Inflammatory macrophage treated with lipopolysaccharide for 1 hour (primary cell): ENCODE measurements around the gene LAMA3.

Source experiments
- DNase-seq, 2 donors: peaks; one replicate each; pipeline ENCODE4 v3.0.0-alpha.2; 2020 to 2022

The LAMA3 gene, protein sequence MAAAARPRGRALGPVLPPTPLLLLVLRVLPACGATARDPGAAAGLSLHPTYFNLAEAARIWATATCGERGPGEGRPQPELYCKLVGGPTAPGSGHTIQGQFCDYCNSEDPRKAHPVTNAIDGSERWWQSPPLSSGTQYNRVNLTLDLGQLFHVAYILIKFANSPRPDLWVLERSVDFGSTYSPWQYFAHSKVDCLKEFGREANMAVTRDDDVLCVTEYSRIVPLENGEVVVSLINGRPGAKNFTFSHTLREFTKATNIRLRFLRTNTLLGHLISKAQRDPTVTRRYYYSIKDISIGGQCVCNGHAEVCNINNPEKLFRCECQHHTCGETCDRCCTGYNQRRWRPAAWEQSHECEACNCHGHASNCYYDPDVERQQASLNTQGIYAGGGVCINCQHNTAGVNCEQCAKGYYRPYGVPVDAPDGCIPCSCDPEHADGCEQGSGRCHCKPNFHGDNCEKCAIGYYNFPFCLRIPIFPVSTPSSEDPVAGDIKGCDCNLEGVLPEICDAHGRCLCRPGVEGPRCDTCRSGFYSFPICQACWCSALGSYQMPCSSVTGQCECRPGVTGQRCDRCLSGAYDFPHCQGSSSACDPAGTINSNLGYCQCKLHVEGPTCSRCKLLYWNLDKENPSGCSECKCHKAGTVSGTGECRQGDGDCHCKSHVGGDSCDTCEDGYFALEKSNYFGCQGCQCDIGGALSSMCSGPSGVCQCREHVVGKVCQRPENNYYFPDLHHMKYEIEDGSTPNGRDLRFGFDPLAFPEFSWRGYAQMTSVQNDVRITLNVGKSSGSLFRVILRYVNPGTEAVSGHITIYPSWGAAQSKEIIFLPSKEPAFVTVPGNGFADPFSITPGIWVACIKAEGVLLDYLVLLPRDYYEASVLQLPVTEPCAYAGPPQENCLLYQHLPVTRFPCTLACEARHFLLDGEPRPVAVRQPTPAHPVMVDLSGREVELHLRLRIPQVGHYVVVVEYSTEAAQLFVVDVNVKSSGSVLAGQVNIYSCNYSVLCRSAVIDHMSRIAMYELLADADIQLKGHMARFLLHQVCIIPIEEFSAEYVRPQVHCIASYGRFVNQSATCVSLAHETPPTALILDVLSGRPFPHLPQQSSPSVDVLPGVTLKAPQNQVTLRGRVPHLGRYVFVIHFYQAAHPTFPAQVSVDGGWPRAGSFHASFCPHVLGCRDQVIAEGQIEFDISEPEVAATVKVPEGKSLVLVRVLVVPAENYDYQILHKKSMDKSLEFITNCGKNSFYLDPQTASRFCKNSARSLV (N-terminal part only)

DNA sequence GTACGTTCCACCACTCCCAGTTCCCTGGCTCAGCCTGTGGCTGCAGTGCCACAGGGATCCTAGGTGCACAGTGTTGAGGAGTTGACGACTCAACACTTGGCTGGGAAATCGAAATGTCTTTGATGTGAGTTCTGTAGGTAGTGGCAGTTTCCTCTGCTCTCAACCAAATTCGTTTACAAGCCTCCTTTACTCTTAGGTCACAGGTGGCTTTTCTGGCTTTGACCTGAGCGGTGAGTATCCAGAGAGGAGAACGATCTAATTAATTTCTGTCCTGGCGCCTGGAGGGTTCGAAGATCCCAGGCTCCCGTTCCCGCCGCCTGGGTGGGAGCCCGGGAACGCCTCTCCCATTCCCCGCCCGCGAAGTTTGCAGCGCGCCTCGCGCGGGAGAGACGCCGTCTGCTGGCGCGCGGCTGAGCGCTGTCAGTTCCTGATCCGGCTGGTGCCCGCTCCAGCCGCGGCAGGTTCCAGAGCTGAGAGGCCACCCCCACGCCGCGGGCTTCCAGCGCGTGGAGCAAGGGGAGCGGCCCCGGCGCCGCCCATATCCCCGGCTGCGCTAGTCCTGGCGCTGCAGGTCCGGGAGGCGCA is at the start of gene LAMA3:
LAMA3 (plus strand) TSS at position 423 of the 585 bp plus-strand sequence. CDS start 231 bp downstream, outside the sequence.
- DNase-seq = peak; percentile 38 to 43

DNA sequence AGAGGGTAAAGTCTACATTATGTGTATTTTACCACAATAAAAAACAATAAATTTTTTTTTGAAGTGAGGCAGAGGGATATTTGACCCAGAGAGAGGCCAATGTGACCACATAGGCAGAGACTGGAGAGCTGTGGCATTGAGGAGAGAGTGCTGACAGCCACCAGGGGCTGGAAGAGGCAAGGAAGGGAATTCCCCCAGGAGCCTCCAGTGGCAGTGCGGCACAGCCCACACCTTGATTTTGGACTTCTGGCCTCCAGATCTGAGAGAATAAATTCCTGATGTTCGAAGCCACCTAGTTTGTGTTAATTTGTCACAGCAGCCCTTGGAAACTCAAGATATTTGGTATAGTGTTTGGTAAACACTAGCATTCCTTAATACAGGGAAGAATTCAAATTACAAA is 49.2 kb upstream of the LAMA3 start:
- DNase-seq = no peak

DNA sequence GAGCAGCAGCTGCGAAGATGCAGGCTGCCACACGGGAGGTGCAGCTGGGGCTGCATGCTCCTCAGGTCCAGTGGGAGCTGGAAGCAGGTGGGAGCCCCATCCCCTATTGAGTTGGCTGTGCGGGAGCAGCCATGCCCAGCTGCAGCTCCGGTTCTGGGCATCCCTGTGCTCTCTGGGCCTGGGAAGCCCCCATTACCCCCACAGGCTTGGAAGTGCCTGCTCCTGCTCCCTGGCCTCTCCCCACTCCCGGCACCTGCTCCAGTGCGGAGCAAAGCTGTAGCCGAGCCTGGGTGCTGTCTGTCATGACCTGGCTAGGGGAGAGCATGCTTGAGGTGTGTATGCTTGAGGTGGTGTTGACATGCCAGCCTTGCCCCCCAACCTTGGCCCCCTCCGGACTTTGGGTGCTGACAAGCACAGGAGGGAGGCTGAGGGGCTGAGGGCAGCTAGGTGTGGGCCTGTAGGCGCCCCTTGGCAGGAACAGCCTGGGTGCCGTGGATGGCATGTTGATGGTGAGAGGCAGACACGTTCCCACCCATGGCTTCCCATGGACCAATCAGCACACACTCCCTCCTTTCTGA is 48.0 kb upstream of the LAMA3 start:
- no peak for DNase-seq

DNA sequence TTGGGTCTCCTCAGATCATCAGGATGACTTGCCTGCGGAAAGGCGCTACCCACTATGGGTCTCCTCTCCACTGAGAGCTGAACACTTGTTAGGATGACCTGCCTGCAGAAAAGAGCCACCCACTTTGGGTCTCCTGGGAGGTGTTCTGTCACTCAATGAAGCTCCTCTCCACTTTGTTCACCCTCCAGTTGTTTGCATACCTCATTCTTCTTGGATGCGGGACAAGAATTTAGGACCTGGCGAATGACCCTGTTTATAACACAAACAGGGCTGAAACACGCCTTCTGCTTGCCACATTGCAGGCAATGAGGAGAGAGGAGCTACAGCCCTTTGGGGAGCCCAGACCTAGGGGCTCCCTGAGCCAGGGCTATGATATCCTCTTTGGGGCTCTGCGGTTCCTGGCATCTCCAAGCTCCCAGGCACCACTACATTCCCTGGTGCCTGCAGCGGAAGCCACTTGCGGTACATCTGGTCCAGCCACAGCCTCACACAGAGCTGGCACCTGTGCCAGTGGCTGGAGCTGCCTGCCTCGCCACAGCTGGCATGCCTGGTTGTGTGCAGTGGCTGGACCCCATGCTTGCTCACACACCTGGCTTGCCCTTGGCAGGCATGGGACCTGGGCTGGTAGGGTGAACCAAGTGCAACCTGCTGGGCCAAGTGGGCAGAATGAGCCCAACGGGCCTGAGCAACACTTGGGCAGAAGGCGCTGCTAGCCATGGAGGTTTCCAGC is 47.2 kb upstream of the LAMA3 start:
- DNase-seq = no peak

DNA sequence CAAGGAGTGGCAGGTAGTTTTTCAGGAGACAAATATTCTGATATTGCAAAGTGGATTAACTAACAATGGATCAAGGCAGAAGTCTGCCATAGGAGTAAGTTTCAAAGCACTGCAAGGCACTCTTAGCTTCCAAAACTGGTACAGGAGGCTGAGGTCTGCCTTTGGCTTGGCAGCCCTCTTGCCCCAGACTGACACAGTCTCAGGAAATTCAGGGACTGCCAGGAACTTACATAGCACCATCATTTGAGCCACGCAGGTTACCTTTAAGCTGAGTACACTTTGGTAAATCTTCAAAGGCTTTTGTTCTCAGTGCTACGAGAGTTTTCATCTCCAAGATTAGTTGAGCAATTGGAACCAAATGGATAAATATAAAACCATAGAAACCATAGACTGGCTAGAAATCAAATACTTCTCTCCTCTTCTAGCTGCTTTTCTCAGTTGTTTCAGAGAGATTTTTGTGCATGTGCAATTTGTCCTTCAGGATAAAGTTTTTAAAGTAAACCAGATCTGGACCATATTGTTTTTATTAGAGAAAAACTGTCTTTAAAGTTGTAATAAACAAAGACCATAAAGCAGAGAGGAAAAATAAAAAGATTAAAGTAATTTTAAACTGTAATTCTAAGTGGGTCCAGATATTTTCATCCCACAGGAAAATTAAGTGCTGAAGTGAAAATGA is 45.3 kb upstream of the LAMA3 start:
- DNase-seq = no peak

DNA sequence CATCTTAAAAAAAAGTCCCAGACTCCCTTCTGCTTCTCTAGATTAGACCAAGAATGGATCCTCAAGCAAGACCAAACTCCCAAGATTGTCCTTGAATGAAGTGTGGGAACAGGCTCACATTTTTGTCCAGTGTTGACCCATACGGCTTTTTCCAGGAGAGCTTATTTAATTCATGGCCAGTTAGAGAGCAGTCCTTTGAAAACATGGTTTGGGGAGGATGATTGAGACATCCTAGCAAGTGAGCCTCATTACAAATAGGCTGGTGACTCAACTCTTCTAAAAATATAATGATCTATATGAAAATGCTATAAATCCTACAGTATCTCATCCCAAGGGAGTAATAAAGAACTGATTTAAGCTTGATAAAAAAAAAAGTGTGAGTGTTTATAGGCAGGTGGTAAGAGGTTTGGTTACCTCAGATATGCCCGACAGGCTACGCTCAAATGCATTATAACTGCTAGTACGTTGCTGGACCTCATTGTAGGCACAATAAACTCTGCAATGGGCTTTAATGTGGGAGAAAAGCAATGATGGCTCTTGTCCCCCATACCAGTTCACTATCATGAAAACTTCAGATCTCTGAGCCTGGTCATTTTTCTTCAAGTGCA is 43.6 kb upstream of the LAMA3 start:
- DNase-seq = no peak

DNA sequence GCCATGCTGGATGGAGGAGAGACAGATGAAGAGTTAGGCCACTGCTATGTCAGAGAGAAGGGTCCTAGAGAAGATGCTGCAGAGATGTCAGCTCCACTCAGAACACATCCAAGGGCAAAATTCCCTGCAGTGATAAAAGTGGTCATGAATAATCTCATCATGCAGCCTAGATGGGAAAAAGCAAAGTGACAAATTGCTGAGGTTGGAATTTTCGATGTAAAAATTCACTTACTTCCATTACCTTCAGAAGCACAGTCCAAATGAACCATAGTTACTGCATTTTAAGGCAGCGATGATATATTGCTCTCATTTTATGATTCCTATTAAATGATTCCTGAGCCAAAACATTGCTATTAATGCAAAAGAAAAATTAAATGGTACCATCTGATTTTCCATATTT is 43.0 kb upstream of the LAMA3 start:
- DNase-seq = no peak

DNA sequence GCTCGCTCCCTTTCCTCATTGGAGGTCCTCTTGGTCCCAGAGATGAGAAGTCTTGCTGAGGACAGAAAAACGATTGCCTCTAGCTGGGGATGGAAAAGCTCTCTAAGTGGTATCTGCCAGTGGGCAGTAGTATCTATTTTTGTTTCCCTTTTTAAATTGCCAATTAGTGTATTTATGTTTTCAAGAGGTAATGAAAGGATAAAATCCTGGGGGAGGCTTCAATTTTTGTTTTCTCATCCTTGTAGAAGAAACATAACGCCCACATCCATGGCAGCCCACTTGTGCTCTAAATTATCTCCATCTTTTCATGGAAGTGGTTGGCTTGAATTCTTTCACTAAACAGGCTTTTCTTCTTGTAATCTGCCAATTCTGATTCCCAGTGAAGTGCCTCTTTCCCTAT is 40.8 kb upstream of the LAMA3 start:
- no peak for DNase-seq

DNA sequence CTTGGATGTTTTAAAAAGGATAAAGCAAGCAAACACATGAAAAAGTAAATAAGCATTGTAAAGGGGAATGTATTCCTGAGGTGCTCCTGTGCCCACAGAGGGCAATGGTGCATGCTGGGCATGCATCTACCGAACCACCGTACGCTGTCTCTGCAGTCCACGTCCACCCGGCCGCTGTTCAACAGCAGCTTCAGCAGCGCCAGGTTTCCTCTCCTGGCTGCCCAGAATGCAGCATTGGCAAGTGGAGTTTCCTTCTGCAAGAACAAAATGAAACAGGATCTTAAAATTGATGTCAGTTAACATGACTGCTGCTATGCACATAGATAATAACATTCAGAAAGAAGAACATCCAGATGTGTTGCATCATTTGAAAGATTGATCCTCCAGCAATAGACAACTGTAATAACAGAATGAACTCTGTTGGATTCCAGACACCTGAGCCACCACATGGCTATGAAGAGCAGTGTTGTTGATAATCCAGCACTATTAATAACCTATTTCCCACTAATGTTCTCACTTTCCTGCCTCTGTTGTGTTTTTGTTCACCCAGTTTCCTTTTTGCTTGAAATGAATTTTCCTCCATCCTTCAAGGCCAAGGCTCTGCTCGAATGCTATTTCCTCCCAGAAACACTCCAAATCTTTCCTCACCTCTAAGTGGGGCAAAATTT is 40.2 kb upstream of the LAMA3 start:
- DNase-seq = no peak

DNA sequence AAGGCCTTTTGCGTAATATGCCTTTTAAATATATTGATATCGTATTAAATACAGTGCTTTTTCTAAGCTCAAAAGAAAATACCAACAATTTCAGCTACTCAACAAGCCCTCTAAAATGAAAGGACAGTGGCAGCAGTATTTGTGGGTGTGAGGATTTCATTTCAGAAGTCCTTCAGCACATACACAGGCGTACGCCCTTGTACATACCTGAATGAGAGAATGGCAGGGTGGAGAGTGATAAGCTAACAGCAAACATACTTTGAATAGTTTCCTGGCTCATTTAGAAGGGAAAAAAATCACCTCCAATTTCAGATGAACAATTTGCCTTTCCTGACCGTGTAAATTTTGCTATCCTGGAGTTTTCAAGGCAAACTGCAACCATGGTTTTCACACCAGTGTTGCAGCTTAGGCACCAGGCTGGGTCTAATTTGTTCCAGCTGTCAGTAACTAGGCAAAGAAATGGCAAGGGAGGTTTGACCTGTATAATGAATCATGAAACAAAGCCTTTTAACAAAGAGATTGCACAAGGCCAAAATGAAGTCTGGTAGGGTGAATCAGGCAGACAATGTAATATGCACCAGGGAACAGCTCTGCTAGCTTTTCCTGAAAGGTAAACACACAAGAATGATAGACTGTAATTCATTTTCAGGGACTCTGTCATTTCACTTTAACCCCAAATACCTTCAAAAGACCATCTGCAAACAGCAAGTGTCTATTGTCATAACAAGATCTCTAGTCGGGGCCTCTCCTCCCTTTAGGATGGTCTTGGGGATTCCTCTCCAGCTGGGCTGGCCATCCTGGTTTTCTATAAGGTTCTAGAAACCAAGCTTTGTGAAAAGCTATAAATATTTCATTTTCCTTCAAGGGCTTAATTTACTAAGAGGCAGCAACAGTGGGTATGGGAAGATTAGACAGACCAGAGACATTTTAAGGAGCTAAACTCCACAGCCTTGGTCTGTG is 38.0 kb upstream of the LAMA3 start:
- no peak for DNase-seq

DNA sequence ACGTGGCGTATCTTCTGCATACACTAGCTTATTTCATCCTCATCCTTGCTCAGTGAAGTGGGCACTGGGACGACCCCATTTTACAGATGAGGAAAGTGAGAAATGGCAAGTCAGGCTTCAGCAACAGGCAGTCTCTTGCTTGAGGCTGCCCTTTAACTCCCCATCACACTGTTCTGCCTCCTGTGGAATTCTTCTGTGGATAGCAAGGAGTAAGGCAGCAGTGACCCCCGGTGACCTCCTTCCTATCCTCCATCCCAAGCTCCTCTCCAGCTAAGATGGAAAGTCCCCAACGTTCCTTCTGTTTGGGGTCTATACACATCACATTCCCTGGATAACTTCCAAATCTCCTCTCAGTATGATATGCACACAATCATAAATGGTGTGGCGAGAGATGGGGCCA is 37.0 kb upstream of the LAMA3 start:
- DNase-seq = no peak

DNA sequence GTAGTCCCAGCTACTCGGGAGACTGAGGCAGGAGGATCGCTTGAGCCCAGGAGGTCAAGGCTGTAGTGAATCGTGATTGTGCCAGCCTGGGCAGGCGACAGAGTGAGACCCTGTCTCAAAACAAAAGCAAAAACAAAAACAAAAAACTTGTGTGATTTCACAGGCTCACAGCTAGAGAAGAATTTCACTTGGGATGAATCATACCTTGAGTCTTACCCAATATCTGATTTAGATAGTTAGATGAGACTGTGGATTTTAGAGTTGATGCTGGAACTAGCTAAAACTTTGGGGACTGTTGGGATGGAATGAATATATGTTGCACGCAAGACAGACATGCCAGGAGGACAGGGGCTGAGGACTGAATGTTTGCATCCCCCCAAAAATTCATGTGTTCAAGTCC is 31.0 kb upstream of the LAMA3 start:
- no peak for DNase-seq

DNA sequence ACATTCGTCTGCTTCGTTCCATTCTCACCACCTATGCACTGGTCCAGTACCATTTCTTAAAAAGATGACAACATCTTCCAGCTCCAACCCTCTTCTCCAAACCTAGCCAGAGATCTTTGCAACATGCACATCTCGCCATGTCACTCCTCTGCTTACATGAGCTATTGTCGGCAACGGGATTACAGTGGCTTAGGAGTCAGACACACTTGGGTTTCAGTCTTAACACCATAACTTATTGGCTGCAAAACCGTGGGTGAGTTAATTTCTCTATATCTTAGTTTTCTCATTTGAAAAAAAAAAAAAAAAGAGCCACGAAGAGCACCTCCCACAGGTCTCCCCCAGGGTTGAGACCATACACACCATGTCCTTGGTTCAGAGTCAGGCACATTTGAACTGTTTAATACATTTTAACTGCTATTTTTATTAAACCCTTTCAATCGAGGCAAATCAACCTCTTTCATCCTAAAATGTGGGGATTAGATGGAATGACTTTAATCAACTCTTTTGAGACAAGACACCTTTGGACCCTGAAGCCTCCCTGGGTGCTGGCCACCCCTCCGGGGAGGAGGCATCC is 27.4 kb upstream of the LAMA3 start:
- no peak for DNase-seq

DNA sequence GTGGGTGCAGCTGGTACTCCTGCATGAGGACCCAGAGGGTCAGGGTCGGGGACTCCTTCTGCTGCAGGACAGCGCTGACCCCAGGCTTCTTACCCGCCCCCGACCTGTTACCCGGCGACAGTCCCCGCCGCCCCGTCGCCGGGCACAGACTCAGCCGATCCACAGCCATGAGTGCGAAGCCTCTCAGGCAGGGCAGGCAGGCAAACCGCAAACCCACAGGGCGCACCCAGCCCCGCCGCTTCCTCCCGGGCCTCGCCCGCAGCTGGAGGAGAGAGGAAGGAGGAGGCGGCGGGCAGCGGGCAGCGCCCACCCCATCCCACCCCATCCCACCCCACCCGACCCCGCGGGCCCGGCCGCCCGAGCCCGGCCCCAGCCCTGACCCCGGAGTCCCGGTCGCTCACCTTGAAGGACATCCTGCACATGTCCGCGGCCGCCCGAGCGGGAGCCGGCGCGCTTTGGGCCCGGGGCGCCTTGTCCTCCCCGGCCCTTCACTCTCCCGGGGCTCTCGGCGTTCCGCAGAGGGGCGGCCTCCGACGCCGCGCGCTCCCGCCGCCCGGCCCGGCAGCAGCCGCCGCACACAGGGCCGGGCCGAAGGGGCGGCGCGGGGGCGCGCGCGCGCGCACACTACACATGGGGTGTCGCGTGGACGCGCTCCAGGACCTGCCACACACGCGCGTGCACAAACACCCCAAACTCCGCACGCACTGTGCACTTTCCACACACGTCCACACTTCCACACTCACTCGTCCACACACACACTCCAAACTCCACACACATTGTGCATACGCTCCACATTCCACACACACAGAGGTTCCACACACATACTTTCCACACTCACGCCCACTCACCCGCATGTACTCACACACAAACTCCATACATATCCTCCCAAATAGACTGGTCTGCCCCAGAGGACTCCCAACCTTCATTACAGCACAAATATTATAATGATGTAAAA is 26.7 kb upstream of the LAMA3 start, which contains the start of gene ANKRD29:
ANKRD29 (minus strand) TSS at position 603 of the 955 bp plus-strand sequence; CDS start at position 422, 181 bp downstream.
- DNase-seq = no peak

DNA sequence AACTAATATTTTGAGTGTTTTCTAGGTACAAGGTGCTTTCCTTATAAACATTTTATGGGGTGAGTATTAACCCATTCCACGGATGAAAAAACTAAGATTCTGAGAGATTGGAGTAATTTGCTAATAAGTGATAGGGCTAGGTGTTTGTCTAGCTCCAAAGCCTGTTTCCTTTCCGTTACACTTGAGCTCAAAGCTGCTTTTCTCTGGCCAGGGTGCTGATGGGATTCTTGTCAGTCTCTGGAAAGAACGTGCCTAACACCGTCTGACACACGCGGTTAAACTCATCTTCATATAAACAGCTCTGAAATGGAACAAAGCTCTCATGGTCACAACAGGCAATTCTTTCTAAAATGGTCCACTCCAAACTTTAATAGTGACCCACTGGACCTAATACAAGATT is 24.6 kb upstream of the LAMA3 start:
- no peak for DNase-seq

DNA sequence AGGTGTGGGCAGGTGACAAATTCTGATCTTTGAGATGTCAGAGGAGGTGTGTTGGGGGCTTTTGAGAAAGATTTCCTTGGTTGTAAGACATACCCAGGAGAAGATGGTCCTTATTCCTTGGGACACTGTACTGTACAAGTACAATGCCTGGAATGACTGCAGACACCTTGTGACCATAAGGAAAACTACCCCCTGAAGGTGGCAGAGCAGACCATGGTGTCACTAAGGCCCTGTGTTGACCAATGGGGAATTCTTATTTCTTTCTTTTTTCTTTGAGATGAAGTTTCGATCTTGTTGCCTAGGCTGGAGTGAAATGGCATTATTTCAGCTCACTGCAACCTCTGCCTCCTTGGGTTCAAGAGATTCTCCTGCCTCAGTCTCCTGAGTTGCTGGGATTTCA is 22.1 kb upstream of the LAMA3 start:
- no peak for DNase-seq

DNA sequence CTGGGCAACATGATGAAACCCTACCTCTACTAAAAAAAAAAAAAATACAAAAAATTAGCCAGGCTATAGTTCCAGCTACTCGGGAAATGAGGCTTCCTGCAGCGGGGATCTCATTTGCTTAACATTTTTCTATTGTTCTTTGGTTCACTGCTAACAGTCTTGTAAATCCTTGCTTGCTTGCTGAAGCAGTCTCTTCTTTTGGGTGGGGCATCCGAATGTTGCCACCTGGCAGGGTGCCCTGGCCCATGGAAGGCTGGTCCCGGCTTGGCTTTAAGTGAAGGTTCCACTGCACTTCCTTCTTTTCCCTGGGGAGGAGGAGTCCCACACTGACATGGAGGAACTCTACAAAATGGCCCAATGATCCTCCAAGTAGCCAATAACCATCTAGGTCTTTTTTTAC is 20.5 kb upstream of the LAMA3 start:
- no peak for DNase-seq
